IMR-90 (cell line): ENCODE results near the gene CYB5RL. TPM values are rescaled to one million over a fixed set of nuclear protein-coding genes. Genes with fewer than 3 reads are reported as not detected.

Source experiments
- ATAC-seq: fragments of 200-7000 bp; cut with Tn5 transposase; 2 replicates; pipeline ENCODE4 v1.9.1; 2020; ENCODE audit warnings: low read depth, mild to moderate bottlenecking, moderate library complexity
- BruUV-seq: library from RNA; stranded (reverse); fragments of 400-500 nt; replicated peaks from 2 replicates; lab custom pipeline; 2021; lab: Mats Ljungman, UMichigan
- CTCF ChIA-PET: fragments of 300-600 bp; formaldehyde crosslinking; extraction: SDS; loops from one replicate; lab custom pipeline; 2021; ENCODE audit warnings: antibody characterized with exemption; lab: Yijun Ruan, JAX
- POLR2A ChIA-PET: fragments of 300-600 bp; sonication (Branson Sonifier 250); formaldehyde crosslinking; loops from one replicate; lab custom pipeline; 2022; ENCODE audit warnings: antibody characterized with exemption; ENCODE audit not compliant: unreplicated experiment; lab: Charles Lee
- DNase-seq: peaks from one replicate; pipeline ENCODE4 v3.0.0; 2013
- H2AFZ ChIP-seq: replicated peaks from 2 replicates; pipeline ENCODE3; 2013; ENCODE audit warnings: low read length, mild to moderate bottlenecking; ENCODE audit not compliant: poor library complexity
- H2AK5ac ChIP-seq: 2 replicates; pipeline ENCODE4 v1.6.1; 2013; ENCODE audit warnings: low read depth, low read length, inconsistent platforms
- H2AK9ac ChIP-seq: replicated peaks from 2 replicates; pipeline ENCODE3; 2013; ENCODE audit warnings: mild to moderate bottlenecking, low read depth, low read length, moderate library complexity; ENCODE audit not compliant: poor library complexity
- H2BK120ac ChIP-seq: 2 replicates; pipeline ENCODE4 v1.6.1; 2013; ENCODE audit warnings: low read depth, low read length, inconsistent platforms
- H2BK15ac ChIP-seq: 3 replicates; pipeline ENCODE4 v1.6.1; 2013; ENCODE audit warnings: low read depth, low read length, inconsistent platforms
- H2BK20ac ChIP-seq: 2 replicates; pipeline ENCODE4 v1.6.1; 2013; ENCODE audit warnings: low read depth, mild to moderate bottlenecking, inconsistent platforms, low read length, moderate library complexity
- H2BK5ac ChIP-seq: 2 replicates; pipeline ENCODE4 v1.6.1; 2013; ENCODE audit warnings: mild to moderate bottlenecking, low read depth, low read length, inconsistent platforms; ENCODE audit not compliant: poor library complexity, severe bottlenecking
- H3K14ac ChIP-seq: replicated peaks from 2 replicates; pipeline ENCODE4 v1.6.1; 2013; ENCODE audit warnings: low read depth, low read length, inconsistent platforms
- H3K18ac ChIP-seq: 2 replicates; pipeline ENCODE4 v1.6.1; 2013; ENCODE audit warnings: low read depth, low read length, control low read depth
- H3K23ac ChIP-seq: 2 replicates; pipeline ENCODE4 v1.6.1; 2013; ENCODE audit warnings: low read depth, low read length, inconsistent platforms
- H3K27ac ChIP-seq: 2 replicates; pipeline ENCODE4 v1.5.1; 2013; ENCODE audit warnings: mild to moderate bottlenecking, control low read depth, low read length; ENCODE audit not compliant: insufficient read depth
- H3K27me3 ChIP-seq: 2 replicates; pipeline ENCODE4 v1.6.1; 2013; ENCODE audit warnings: low read length; ENCODE audit not compliant: control insufficient read depth, insufficient read depth
- H3K36me3 ChIP-seq: 2 replicates; pipeline ENCODE4 v1.6.1; 2013; ENCODE audit warnings: low read length, mixed read lengths; ENCODE audit not compliant: control insufficient read depth, insufficient read depth
- H3K4ac ChIP-seq: 2 replicates; pipeline ENCODE4 v1.6.1; 2013; ENCODE audit warnings: low read depth, low read length, inconsistent platforms
- H3K4me1 ChIP-seq: 2 replicates; pipeline ENCODE4 v1.6.1; 2013; ENCODE audit warnings: low read length, mixed read lengths; ENCODE audit not compliant: control insufficient read depth, insufficient read depth
- H3K4me2 ChIP-seq: 2 replicates; pipeline ENCODE4 v1.6.1; 2013; ENCODE audit warnings: low read depth, mild to moderate bottlenecking, control low read depth, low read length, moderate library complexity
- H3K4me3 ChIP-seq: 2 replicates; pipeline ENCODE4 v1.5.1; 2013; ENCODE audit warnings: low read depth, mild to moderate bottlenecking, control low read depth, low read length, moderate library complexity; ENCODE audit not compliant: insufficient read depth
- H3K56ac ChIP-seq: 2 replicates; pipeline ENCODE4 v1.6.1; 2013; ENCODE audit warnings: low read length, inconsistent platforms; ENCODE audit not compliant: insufficient read depth; ENCODE audit errors: extremely low read depth
- H3K79me1 ChIP-seq, 2 experiments: 2 replicates each; pipeline ENCODE4 v1.6.1; 2013; ENCODE audit warnings: low read length in 2 of 2, inconsistent platforms in 1 of 2, low read depth in 1 of 2
- H3K9ac ChIP-seq: 2 replicates; pipeline ENCODE4 v1.6.1; 2013; ENCODE audit warnings: low read depth, low read length, control low read depth
- H3K9me1 ChIP-seq: 2 replicates; pipeline ENCODE4 v1.6.1; 2013; ENCODE audit warnings: low read length, inconsistent platforms; ENCODE audit not compliant: insufficient read depth
- H3K9me3 ChIP-seq: 2 replicates; pipeline ENCODE4 v1.6.1; 2013; ENCODE audit warnings: low read length; ENCODE audit not compliant: control insufficient read depth, insufficient read depth
- H4K20me1 ChIP-seq: 2 replicates; pipeline ENCODE4 v1.6.1; 2013; ENCODE audit warnings: low read length, inconsistent platforms; ENCODE audit not compliant: insufficient read depth
- H4K5ac ChIP-seq: 2 replicates; pipeline ENCODE4 v1.6.1; 2013; ENCODE audit warnings: mild to moderate bottlenecking, low read depth, low read length, control low read depth
- H4K8ac ChIP-seq, 2 experiments: 2 replicates each; pipeline ENCODE4 v1.6.1; 2013; ENCODE audit warnings: low read depth in 2 of 2, low read length in 2 of 2, control low read depth in 1 of 2, inconsistent platforms in 1 of 2
- H4K91ac ChIP-seq: 2 replicates; pipeline ENCODE4 v1.6.1; 2013; ENCODE audit warnings: low read depth, low read length, inconsistent platforms; ENCODE audit not compliant: insufficient read depth
- BHLHE40 ChIP-seq: fragments of 150-350 bp; IDR thresholded peaks from 2 replicates; pipeline ENCODE4 v1.6.1; 2016; ENCODE audit warnings: mild to moderate bottlenecking, low read depth, low read length
- CEBPB ChIP-seq: IDR thresholded peaks from 2 replicates; pipeline ENCODE4 v1.6.1; 2012; ENCODE audit warnings: low read depth, low read length, improper control_type of control experiment
- CHD1 ChIP-seq: IDR thresholded peaks from 2 replicates; pipeline ENCODE4 v1.6.1; 2012; ENCODE audit warnings: low read depth, low read length, improper control_type of control experiment
- CTCF ChIP-seq: conservative IDR thresholded peaks from 2 replicates; pipeline ENCODE4 v1.5.1; 2012; ENCODE audit warnings: mild to moderate bottlenecking, low read depth, low read length, improper control_type of control experiment
- ELK1 ChIP-seq: fragments of 150-350 bp; IDR thresholded peaks from 2 replicates; pipeline ENCODE4 v1.6.1; 2016; ENCODE audit warnings: low read depth, mild to moderate bottlenecking, low read length, moderate library complexity, borderline replicate concordance
- FOS ChIP-seq: fragments of 150-350 bp; IDR thresholded peaks from 2 replicates; pipeline ENCODE4 v1.6.1; 2016; ENCODE audit warnings: low read depth, low read length
- MAFK ChIP-seq: IDR thresholded peaks from 2 replicates; pipeline ENCODE4 v1.6.1; 2012; ENCODE audit warnings: low read depth, low read length, improper control_type of control experiment
- MAZ ChIP-seq: IDR thresholded peaks from 2 replicates; pipeline ENCODE4 v1.6.1; 2012; ENCODE audit warnings: low read depth, mild to moderate bottlenecking, low read length, improper control_type of control experiment, moderate library complexity, borderline replicate concordance
- MXI1 ChIP-seq: IDR thresholded peaks from 2 replicates; pipeline ENCODE4 v1.6.1; 2012; ENCODE audit warnings: low read depth, mild to moderate bottlenecking, low read length, moderate library complexity, borderline replicate concordance
- NFE2L2 ChIP-seq: fragments of 150-350 bp; IDR thresholded peaks from 2 replicates; pipeline ENCODE4 v1.6.1; 2016; ENCODE audit warnings: low read depth, mild to moderate bottlenecking, low read length
- POLR2A ChIP-seq: IDR thresholded peaks from 2 replicates; pipeline ENCODE4 v1.6.1; 2012; ENCODE audit warnings: mild to moderate bottlenecking, low read depth, low read length
- RAD21 ChIP-seq: IDR thresholded peaks from 2 replicates; pipeline ENCODE4 v1.6.1; 2012; ENCODE audit warnings: low read length, improper control_type of control experiment
- RCOR1 ChIP-seq: IDR thresholded peaks from 2 replicates; pipeline ENCODE4 v1.6.1; 2012; ENCODE audit warnings: mild to moderate bottlenecking, low read length, improper control_type of control experiment; ENCODE audit not compliant: insufficient replicate concordance
- RFX5 ChIP-seq: IDR thresholded peaks from 2 replicates; pipeline ENCODE4 v1.8.0; 2012; ENCODE audit warnings: low read depth, mild to moderate bottlenecking, low read length, moderate library complexity
- SMC3 ChIP-seq: fragments of 150-350 bp; IDR thresholded peaks from 2 replicates; pipeline ENCODE4 v1.6.1; 2016; ENCODE audit warnings: low read depth, mild to moderate bottlenecking, antibody characterized with exemption, low read length, moderate library complexity
- USF2 ChIP-seq: fragments of 150-350 bp; IDR thresholded peaks from 2 replicates; pipeline ENCODE4 v1.6.1; 2017; ENCODE audit warnings: mild to moderate bottlenecking, antibody characterized with exemption, low read length, low read depth
- WGBS, 2 experiments: methylation state at CpG; one replicate each; pipeline versions ENCODE4 v1.1.5 to v1.1.7; 2013; ENCODE audit warnings: missing lambda C conversion rate in 2 of 2; ENCODE audit not compliant: insufficient read length in 1 of 2; ENCODE audit errors: extremely low coverage in 2 of 2; 5-methylcytosine and 5-hydroxymethylcytosine counted together
- dilution Hi-C: fragments of 300-500 bp; cut with HindIII; formaldehyde crosslinking; loops from one replicate; pipeline ENCODE4 v1.14.3; 2018; ENCODE audit warnings: low sequenced_read_pairs; ENCODE audit not compliant: unreplicated experiment
- in situ Hi-C: fragments of 300-500 bp; cut with MboI; formaldehyde crosslinking; loops from 3 replicates; pipeline ENCODE4 v1.14.3; 2019; ENCODE audit warnings: low sequenced_read_pairs, inconsistent platforms, mixed read lengths
- intact Hi-C: fragments of 100-400 bp; cut with micrococcal nuclease; formaldehyde crosslinking; loops from 2 replicates; pipeline ENCODE4 v1.10.0; 2022
- polyA plus RNA-seq, 3 experiments: library from polyadenylated mRNA; depleted of rRNA; stranded (reverse); fragments of >200 nt; gene quantifications; 2 replicates each; pipeline ENCODE4 v1.2.3, GENCODE V29; 2012; ENCODE audit warnings: low replicate concordance in 1 of 3
- total RNA-seq: library from RNA; depleted of rRNA; stranded (reverse); fragments of >200 nt; gene quantifications from 2 replicates; pipeline ENCODE4 v1.2.3, GENCODE V29; 2012

The CYB5RL gene
- total and polyA plus RNA-seq, 2 of the 4 experiments (the other 2 are of a cell fraction): 3.8 to 4.3 TPM

- H3K56ac ChIP-seq: no peak overlapping the region
- H3K79me1 ChIP-seq: no peaks in the 10 kb centered on the region
- no peak overlapping the region for H2BK120ac ChIP-seq
- ATAC-seq: no peak
- no peaks in the 10 kb centered on the region for H4K20me1 ChIP-seq
- ChIA-PET CTCF (interaction anchor here (1.1 kb wide), 1 partner anchor 55 kb away, joined by 3 read pairs; no protein-coding TSS in a partner anchor), POLR2A (no interaction called here)
- H3K9ac ChIP-seq: no peak overlapping the region
- no peak overlapping the region for H3K14ac ChIP-seq
- no peak overlapping the region for H2AK5ac ChIP-seq
- no peak overlapping the region for H3K4ac ChIP-seq
- H3K18ac ChIP-seq: no peak overlapping the region
- H3K4me1 ChIP-seq: 0 out of 2 replicates have a peak, but pooled peaks cover 2% of the 10 kb centered on the region
- no peak overlapping the region for H3K23ac ChIP-seq
- no peak for DNase-seq
- H2BK5ac ChIP-seq: no peak overlapping the region
- no peak overlapping the region for H3K27ac ChIP-seq
- H4K8ac ChIP-seq: no peak overlapping the region
- no peaks in the 10 kb centered on the region for H3K9me3 ChIP-seq
- H3K9me1 ChIP-seq: no peaks in the 10 kb centered on the region
- no peak overlapping the region for H3K4me2 ChIP-seq
- H4K5ac ChIP-seq: no peak overlapping the region
- no peak overlapping the region for H3K4me3 ChIP-seq
- intact Hi-C loops (no loop called here), dilution Hi-C loops (no loop called here), in situ Hi-C loops (no loop called here)
- H3K36me3 ChIP-seq: peaks cover 2% of the 10 kb centered on the region; the same call in 1 of the 2 replicates
- no TSS peak for BruUV-seq
- 100% methylated on average over 1 of the region's 9 CpGs; no CpG with 5 or more reads in 1 of the 2 experiments for WGBS, 2 experiments
- H3K27me3 ChIP-seq: no peaks in the 10 kb centered on the region
- H2BK20ac ChIP-seq: no peak overlapping the region
- no peak overlapping the region for H2BK15ac ChIP-seq
- H4K91ac ChIP-seq: no peak overlapping the region
- no peak overlapping the region for H2AFZ ChIP-seq
- TF ChIP-seq CEBPB: no peak
- no peak for TF ChIP-seq MAZ
- TF ChIP-seq RAD21: no peak
- no peak for TF ChIP-seq BHLHE40
- TF ChIP-seq CTCF: no peak
- no peak for TF ChIP-seq POLR2A
- no peak for TF ChIP-seq RCOR1
- no peak for TF ChIP-seq RFX5
- TF ChIP-seq CHD1: no peak
- TF ChIP-seq FOS: no peak
- no peak for TF ChIP-seq MAFK
- TF ChIP-seq NFE2L2: no peak
- TF ChIP-seq SMC3: no peak
- no peak for TF ChIP-seq USF2
- no peak for TF ChIP-seq ELK1
- no peak for TF ChIP-seq MXI1
- no peak overlapping the region for H2AK9ac ChIP-seq
These were observed 26.1 kb downstream of the CYB5RL start for GRCh38 chr1:54173681-54174080.
